Spleen (tissue), 7 donors: ENCODE results near the gene SLC13A5.

ENCODE experiments used
- CTCF ChIP-seq, 11 experiments: fragments of 200-600 bp in 7 of 11; fragments of 450-650 bp in 4 of 11; sonication (generic) in 4 of 11; IDR thresholded peaks in 8 of 11; conservative IDR thresholded peaks in 3 of 11; 1 replicate in 7 of 11; 2 replicates in 4 of 11; pipeline versions ENCODE4 v1.4.0 to v1.8.0; 2016 to 2021; ENCODE audit warnings: antibody characterized with exemption in 11 of 11, inconsistent platforms in 4 of 11, mild to moderate bottlenecking in 1 of 11
- POLR2A ChIP-seq, 3 donors: fragments of 450-650 bp; IDR thresholded peaks; one replicate each; pipeline ENCODE4 v1.5.1; 2017; ENCODE audit warnings: antibody characterized with exemption in 3 of 3, mild to moderate bottlenecking in 1 of 3
- POLR2AphosphoS5 ChIP-seq, 3 donors: sonication (generic); formaldehyde crosslinking; IDR thresholded peaks; one replicate each; pipeline ENCODE4 v1.5.1; 2017; ENCODE audit warnings: antibody characterized with exemption in 3 of 3
- donor health status: DM: no; HTN: no; CAD: no; lungs with moderate emphysema.
- donor health status: DM: no; HTN: no; CAD: no.
- donor health status: DM: no; HTN: no; CAD: no.

GRCh38 chr17:6676802-6677157, 36.4 kb downstream of the SLC13A5 start:
- no peak for TF ChIP-seq POLR2A (IDR thresholded peaks at IDR 0.05)
- no peak for TF ChIP-seq CTCF (IDR thresholded peaks at IDR 0.05 in 8 of 11, conservative IDR thresholded peaks at IDR 0.05 in 3 of 11)
- no peak for TF ChIP-seq POLR2AphosphoS5 (IDR thresholded peaks at IDR 0.05)
